Colonic mucosa (tissue), 4 donors: Measurements from ENCODE around the gene MSI2. TPM values are rescaled to one million over a fixed set of nuclear protein-coding genes. Genes with fewer than 3 reads are reported as not detected.

Experiments
- DNase-seq: peaks from one replicate; pipeline ENCODE4 v3.0.0-alpha.2; 2020
- H3K27ac ChIP-seq: fragments of 200-600 bp; one replicate; pipeline ENCODE4 v1.8.0; 2021
- H3K27me3 ChIP-seq: fragments of 200-600 bp; one replicate; pipeline ENCODE4 v1.8.0; 2021
- H3K36me3 ChIP-seq: fragments of 200-600 bp; one replicate; pipeline ENCODE4 v1.8.0; 2021
- H3K4me1 ChIP-seq: fragments of 200-600 bp; one replicate; pipeline ENCODE4 v1.8.0; 2021; ENCODE audit warnings: mild to moderate bottlenecking
- H3K4me3 ChIP-seq: fragments of 200-600 bp; one replicate; pipeline ENCODE4 v1.8.0; 2021
- H3K9ac ChIP-seq, 2 donors: one replicate each; pipeline ENCODE4 v1.7.0; 2013; ENCODE audit warnings: control low read depth in 2 of 2, low read depth in 2 of 2, low read length in 2 of 2
- H3K9me3 ChIP-seq: fragments of 200-600 bp; one replicate; pipeline ENCODE4 v1.8.0; 2021
- intact Hi-C: fragments of 100-400 bp; cut with DNase I; formaldehyde crosslinking; loops from one replicate; pipeline ENCODE4 v1.14.1; 2022
- total RNA-seq, 2 donors: library from RNA; stranded (reverse); fragmentation: NEBNext Ultra II Directional in 1 of 2; extraction: Animal tissue kit (Norgen Biotek cat#: 25700) in 1 of 2; gene quantifications; one replicate each; pipeline ENCODE4 v1.2.1, GENCODE V29; 2021
- TF ChIP-seq, protein P1 (sequence below): fragments of 200-600 bp; IDR thresholded peaks from one replicate; pipeline ENCODE4 v1.8.0; 2022; ENCODE audit warnings: antibody characterized with exemption, mild to moderate bottlenecking
- donor health status: healthy.
- donor health status: DM: no; HTN: no; CAD: no.
- donor health status: DM: no; HTN: no; CAD: no.

MSI2 gene
- total RNA-seq, 2 donors from 2014 or later: 61.6 to 75.4 TPM

DNA sequence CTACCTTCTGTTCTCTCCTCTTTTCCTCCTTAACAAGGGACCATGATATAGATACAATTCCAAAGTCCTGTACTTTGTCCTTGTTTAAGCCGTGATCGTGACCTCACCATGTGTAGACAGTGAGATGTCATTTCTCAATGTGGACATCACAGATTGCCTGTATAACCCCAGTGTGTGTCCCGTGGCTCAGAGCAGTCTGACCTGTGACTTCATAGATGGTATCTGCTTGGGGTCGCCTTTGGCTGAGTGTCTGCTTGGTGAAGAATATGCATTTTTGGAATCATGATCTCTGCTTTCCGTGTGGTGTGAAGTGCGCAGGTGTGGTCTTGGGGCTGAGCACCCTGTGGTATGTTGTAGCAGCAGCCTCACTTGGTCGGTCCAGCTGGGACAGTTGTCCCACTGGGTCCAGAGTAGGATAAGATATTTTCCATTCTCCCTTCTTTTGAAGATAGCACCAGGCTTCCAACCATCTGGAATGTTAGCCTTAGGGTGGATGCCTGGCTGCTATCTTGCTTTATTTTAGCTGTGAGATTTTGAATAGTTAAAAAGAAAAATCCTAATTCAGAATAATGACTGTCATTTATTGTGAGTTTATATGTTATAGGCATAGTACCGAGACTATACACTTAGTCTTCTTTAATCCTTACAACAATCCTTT is 13.4 kb downstream of the MSI2 start:
- intact Hi-C loops: no loop called here
- Histone ChIP-seq H3K27ac (no peak overlapping the region), H3K9me3 (no peaks in the 10 kb centered on the region), H3K36me3 (no peaks in the 10 kb centered on the region), H3K4me1 (no peaks in the 10 kb centered on the region), H3K27me3 (no peaks in the 10 kb centered on the region), H3K4me3 (no peak overlapping the region), H3K9ac (no peak overlapping the region)
- TF ChIP-seq, protein P1, sequence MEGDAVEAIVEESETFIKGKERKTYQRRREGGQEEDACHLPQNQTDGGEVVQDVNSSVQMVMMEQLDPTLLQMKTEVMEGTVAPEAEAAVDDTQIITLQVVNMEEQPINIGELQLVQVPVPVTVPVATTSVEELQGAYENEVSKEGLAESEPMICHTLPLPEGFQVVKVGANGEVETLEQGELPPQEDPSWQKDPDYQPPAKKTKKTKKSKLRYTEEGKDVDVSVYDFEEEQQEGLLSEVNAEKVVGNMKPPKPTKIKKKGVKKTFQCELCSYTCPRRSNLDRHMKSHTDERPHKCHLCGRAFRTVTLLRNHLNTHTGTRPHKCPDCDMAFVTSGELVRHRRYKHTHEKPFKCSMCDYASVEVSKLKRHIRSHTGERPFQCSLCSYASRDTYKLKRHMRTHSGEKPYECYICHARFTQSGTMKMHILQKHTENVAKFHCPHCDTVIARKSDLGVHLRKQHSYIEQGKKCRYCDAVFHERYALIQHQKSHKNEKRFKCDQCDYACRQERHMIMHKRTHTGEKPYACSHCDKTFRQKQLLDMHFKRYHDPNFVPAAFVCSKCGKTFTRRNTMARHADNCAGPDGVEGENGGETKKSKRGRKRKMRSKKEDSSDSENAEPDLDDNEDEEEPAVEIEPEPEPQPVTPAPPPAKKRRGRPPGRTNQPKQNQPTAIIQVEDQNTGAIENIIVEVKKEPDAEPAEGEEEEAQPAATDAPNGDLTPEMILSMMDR: no peak
- DNase-seq: no peak

DNA sequence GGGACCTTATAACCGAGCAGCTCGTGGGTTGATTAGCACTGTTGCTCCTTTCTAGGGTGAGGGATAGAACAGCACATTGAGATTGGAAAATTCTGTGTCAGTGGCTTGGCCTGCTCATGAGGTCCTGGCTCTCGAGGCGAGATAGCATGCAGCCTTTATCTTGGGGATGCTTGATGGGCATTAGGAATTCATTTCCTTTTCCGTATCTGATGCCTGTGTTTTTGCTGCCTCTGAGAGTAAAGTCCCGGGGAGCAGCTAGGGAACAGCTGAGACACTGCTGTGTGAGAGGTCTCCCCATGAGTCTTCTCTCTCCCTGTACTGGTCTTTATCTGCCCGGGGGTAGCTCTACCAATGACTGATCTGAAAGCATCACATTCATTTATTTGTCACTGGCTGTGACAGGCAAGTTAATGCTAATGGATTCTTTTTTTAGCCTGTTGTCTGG is 14.5 kb downstream of the MSI2 start:
- no peak overlapping the region for H3K27ac ChIP-seq
- no peaks in the 10 kb centered on the region for H3K9me3 ChIP-seq
- TF ChIP-seq, protein P1: no peak

DNA sequence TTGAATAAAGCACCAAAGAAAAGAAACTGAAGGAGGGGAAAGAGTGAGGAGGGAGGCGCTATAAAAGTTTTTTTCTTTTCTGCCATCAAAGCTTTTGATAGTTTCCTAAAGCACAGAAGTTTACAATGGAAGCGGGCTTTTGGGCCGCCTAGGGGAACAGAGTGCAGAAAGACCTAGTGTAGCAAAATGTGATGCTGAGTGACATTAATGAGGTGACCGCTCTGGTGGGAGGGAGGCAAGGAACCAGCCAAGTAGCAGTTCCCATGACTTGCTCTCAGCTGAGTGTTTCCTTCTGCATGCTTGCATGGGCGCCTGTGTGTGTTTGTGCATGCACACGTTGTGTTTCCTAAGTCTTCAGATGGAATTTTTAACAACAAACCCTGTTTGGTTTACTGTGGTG is 15.5 kb downstream of the MSI2 start:
- Histone ChIP-seq H3K9me3 (no peaks in the 10 kb centered on the region), H3K36me3 (no peaks in the 10 kb centered on the region), H3K4me1 (no peaks in the 10 kb centered on the region), H3K9ac (no peak overlapping the region), H3K27me3 (no peaks in the 10 kb centered on the region), H3K4me3 (no peak overlapping the region), H3K27ac (no peak overlapping the region)
- intact Hi-C loops: no loop called here
- no peak for DNase-seq
- TF ChIP-seq, protein P1: no peak

More for the DNA sequence above, 14.5 kb downstream of the MSI2 start:
- Histone ChIP-seq H3K27me3 (no peaks in the 10 kb centered on the region), H3K36me3 (no peaks in the 10 kb centered on the region), H3K4me3 (no peak overlapping the region), H3K9ac (no peak overlapping the region), H3K4me1 (no peaks in the 10 kb centered on the region)
- intact Hi-C loops: no loop called here
- no peak for DNase-seq

DNA sequence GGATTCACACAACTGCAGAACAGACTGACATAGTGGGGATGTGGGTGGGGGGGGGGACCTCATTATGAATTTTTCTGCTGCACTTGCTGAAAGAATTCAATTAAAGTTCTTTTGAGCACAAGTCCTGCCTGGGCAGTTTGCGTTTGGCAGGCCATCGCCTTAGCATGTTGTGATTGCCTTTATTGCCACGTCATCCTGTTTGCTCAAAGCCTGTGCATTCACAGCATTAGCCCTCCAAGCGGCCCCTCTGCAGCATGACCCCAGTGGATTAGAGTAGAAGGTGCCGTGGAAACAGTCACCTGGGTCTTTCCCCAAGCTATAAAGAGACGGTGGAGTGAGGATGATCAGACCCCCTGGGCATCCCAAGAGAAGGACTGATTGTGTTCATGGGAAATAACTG is 17.2 kb downstream of the MSI2 start:
- Histone ChIP-seq H3K36me3 (no peaks in the 10 kb centered on the region), H3K27me3 (no peaks in the 10 kb centered on the region), H3K4me1 (no peaks in the 10 kb centered on the region), H3K27ac (no peak overlapping the region), H3K9ac (no peak overlapping the region), H3K4me3 (no peak overlapping the region), H3K9me3 (no peaks in the 10 kb centered on the region)
- intact Hi-C loops: no loop called here
- no peak for DNase-seq
- TF ChIP-seq, protein P1: no peak

DNA sequence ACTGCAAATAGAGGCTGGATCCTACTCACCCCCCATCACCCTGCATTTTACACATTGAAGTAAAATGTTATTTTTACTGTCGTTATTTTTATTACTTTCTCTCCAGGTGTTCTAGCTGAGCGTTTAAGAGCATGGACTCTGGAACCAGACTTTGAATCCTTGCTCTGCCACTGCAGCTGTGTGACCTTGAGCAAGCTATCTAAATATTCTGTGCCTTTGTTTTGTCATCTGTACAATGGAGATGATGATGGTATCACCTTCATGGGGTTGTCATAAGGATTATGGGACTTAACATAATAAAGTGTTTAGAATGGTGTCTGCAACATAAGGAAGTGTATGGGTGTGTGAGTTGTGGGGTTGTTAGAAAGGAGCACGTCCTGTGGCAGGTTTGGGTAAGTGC is 17.8 kb downstream of the MSI2 start:
- Histone ChIP-seq H3K4me1 (no peaks in the 10 kb centered on the region), H3K9me3 (no peaks in the 10 kb centered on the region), H3K36me3 (no peaks in the 10 kb centered on the region), H3K27ac (no peak overlapping the region), H3K4me3 (no peak overlapping the region), H3K27me3 (no peaks in the 10 kb centered on the region), H3K9ac (no peak overlapping the region)
- no peak for DNase-seq
- TF ChIP-seq, protein P1: no peak
- intact Hi-C loops: no loop called here
